NK-92 (cell line): ENCODE data around the gene SLC26A11.
"Not testable (repeated sequence)": the region's sequence is repeated elsewhere in the genome, so short reads cannot be mapped to it uniquely, and the experiment has no call there.

Experiments used
- DNase-seq: peaks from one replicate; lab custom pipeline; 2025; ENCODE audit not compliant: unreplicated experiment; lab: John Stamatoyannopoulos, UW

Gene SLC26A11

DNA sequence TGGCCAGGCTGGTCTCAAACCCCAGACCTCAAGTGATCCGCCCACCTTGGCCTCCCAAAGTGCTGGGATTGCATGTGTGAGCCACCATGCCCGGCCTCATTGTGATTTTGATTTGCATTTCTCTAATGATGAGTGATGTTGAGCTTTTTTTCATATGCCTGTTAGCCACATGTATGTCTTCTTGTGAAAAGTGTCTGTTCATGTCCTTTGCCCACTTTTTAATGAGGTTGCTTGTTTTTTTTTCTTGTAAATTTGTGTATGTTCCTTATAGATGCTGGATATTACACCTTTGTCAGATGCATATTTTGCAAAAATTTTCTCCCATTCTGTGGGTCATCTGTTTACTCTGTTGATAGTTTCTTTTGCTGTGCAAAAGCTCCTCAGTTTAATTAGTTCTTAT lies 80.5 kb downstream of the SLC26A11 start:
- DNase-seq: not testable (repeated sequence)
